Embryonic facial prominence (tissue), 1 donor: ENCODE data around the gene MUS81.

Experiments used
- DNase-seq: peaks from one replicate; pipeline ENCODE4 v3.0.0-alpha.2; 2016; ENCODE audit errors: extremely low spot score

MUS81 gene

DNA sequence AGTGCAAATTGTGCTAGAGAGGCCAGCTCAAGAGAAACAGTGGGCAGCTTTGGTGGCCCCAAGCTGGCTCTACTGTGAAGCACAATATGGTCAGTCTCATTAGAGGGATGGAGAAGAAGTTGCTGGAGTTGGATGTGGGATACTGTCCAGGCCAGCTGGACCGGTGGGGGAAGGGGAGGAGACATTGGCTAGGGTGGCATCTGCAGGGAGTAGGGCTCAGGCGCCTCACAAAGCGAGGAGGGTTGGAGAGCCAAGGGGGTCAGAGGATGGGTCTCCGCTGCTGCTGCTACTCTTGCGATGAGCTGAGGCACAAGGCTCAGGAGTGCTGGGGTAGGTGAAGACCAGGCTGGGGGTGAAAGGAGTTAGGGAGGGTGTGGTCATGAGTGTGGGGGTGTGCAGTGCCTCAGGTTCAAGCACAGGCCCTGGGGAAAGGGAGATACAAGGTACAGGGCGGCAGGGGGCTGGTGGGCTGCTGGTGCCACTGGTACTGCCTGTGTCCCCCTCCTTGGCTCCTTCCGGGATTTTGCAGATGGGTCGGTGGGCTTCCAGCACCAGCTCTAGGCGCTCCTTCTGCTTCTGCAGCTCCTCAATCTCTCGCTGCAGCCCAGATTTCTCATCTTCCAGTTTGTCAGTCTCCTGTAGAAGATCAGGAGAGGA, 32.6 kb downstream of the MUS81 start:
- no peak for DNase-seq

GRCh38 chr11:65894034-65894591, 33.9 kb downstream of the MUS81 start:
- DNase-seq = no peak

DNA sequence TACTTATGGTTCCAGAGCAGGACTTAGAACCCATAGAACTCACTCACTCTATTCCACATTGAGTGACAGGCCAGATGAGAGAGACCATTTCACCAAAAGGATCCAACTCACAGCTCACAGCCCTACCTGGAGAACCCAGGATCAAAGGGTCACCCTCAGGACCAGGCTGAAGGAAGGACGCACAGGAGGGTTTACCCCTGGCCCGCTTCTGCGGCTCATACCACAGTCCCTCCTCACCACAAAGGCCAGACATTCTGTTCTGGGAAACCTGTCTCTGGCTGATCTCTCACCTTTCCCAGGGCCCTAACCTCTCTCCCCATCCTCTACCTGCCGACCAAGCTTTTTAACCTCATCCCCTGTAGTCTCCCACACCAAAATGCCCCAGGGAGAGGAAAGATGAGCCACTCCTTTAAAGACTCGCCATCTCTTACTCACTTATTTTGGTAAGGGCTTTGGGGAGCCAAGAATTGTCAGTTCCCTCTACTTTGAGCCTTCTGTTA, 35.3 kb downstream of the MUS81 start:
- DNase-seq = no peak

- no peak for DNase-seq
Measured at GRCh38 chr11:65896034-65896999, 36.1 kb downstream of the MUS81 start.

DNA sequence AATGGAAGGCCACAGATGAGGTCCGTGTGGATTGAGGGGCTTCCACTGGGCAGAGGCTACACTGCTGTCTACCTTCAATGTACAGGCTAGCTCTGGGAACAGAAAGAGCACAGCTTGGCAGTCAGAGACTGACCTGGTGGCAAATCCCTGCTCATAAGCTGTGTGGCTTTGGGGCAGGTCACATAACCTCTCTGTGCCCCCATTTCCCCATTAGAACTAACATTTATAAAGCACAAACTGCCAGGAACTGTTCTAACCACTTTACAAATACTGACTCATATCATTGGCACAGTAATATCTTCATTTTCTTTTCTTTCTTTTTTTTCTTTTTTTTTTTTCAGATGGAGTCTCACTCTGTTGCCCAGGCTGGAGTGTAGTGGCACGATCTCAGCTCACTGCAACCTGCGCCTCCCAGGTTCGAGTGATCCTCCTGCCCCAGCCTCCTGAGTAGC, 36.8 kb downstream of the MUS81 start:
- DNase-seq = no peak

DNA sequence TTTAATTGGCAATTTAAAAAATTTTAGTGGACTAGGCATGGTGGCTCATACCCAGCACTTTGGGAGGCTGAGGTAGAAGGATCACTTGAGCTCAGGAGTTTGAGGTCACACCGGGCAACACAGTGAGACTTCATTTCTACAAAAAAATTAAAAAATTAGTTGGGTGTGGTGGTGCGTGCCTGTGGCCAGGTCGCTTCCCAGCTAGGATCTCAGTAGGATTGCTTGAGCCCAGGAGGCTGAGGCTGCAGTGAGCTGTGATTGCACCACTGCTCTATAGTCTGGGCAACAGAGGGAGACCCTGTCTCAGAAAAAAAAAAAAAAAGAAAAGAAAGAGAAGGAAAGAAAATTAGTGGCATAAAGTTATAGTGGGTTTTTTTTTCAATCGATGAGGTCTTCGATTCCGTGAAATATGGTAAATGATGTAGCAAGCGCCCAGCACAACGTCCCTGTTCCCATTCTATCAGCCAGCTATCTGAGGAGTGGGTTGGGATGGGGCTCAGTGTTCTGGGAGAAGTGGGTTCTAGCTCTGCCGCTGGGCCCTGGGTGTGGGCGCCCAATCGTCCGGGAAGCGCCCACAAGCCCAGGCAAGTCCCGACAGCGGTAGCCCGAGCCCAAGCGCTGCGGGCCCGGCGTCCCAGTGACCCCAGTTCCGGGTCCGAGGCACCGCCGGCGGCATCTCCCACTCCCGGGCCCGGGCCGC, 38.6 kb downstream of the MUS81 start:
- DNase-seq = no peak

DNA sequence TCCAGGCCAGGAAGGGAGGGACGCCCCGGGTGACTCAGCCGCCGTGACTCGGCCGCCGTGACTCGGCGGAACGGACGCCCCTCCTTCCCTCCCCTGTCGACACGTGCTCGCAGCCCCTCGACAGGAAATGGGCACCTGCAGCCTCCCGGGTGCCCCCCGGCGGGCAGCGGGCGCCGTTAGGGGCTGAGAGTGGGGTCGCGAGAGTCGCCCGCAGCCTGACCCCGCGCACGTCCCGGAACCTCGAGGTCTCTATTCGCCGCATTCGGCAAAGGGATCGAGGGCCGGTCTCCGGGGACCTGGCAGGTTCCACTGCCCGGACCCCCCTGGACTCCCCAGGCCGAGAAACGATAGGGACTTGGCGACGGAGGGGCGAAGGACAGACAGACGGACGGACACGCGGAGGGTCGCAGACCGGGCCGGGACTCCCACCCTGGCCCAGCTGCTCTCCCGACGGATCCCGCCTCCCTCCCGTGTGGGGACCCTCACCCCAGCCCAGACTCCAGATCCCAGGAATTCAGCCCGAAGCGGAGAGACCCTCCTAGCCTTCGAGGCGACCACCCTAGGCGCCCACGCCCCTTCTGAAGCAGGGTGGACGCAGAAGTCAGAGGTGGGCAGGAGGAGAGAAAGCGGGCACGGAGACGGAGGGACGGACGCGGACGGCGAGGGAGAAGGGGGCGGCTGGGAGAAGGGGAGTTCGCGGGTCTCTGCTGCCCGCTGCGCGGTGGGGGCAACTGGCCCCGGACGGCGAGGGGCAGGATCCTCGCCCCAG, 39.3 kb downstream of the MUS81 start:
- no peak for DNase-seq

DNA sequence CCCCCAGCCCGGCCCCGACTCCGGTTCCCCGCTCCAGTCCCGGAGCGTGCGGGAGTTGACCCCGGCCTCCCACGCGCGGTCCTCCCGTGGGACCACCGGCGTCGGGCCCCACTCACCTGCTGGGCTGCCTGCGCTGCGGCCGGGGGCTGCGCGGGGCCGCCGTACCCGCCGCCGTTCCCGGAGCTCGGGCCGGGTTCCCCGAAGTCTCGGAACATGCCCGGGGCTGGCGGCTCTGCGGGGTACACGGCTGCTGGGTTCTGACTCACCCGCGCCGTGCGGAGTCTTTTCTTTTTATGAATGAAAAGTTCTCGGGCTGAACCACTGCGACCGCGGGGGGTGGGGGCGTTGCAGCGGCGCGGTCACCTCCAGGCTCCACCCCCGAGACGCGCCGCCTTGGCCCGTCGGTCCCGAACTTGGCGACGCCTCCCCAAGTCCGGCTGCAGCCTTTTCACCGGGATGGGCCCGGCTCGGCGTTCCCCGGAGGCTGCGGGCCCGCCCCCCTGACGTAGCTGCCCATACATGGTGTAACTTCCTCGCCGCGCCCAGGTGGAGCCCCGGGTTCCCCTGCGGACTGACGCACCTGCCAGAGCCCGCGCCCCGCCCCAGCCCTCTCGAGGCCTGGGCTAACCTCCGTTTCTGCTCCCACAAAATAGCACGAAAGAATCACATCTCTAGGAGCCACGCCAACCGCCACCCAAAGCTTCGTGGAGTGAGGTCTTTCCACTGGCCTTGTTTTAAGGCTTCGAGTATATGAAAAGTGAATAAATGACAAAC, 40.1 kb downstream of the MUS81 start, which contains the start of gene FOSL1:
TSS of gene FOSL1 (minus strand) at position 264 of the 774 bp plus-strand sequence. CDS start at position 215, 49 bp downstream.
- DNase-seq = no peak

GRCh38 chr11:65900899-65901180, 40.6 kb downstream of the MUS81 start:
- DNase-seq = no peak

DNA sequence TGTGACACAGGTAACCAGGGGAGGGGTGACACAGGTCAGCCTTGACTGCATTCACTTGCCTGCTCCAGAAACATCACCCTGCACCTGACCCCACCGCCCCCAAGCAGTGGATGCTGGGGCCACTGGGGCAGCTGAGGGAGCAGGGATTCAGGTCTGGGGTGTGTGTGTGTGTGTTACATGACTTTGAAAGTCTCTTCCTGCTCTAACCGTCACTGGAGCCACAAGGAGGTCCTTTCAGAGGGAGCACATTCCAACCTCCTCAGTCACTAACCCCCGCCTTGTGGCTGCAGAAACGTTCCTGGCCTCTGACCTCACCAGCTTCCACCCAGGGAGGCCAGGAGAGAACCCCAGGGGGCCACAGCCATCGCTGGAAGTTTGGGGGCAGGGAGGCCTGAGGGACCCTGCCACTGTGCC, 42.8 kb downstream of the MUS81 start:
- DNase-seq = no peak

- no peak for DNase-seq
Measured at GRCh38 chr11:65903715-65904114, 43.5 kb downstream of the MUS81 start.

DNA sequence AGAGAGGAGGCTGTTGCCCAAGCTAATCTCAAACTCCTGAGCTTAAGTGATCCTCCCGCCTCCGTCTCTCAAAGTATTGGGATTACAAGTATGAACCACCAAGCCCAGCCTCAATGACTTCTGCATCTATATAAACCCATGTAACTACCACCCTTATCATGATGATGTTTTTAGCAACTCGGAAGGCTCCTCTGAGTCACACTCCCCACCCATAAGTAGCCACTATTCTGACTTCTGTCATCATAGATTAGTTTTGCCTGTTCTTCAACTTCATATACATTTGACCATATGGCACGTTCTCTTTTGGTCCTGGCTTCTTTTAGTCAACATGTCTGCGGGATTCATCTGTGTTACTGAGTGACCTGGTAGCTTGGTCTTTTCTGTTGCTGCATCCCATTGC, 46.4 kb downstream of the MUS81 start:
- DNase-seq = no peak

DNA sequence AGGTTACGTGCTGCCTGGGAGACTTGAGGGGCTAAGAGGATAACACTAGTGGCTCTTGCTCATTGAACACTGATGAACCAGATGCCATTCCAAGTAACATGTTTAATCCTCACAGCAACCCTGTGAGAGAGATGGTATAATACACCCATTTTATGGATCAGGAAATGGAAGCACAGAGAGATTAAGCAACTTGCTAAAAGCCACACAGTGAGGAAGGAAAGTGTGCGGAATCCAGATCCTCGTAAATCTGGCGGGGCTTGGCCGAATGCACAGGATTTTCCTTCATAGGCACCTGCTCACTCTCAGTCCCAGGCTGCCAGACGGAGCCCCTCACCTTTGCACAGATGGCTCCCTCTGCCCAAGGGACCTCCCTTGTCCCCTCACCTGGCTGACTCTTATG, 47.6 kb downstream of the MUS81 start:
- DNase-seq = no peak

DNA sequence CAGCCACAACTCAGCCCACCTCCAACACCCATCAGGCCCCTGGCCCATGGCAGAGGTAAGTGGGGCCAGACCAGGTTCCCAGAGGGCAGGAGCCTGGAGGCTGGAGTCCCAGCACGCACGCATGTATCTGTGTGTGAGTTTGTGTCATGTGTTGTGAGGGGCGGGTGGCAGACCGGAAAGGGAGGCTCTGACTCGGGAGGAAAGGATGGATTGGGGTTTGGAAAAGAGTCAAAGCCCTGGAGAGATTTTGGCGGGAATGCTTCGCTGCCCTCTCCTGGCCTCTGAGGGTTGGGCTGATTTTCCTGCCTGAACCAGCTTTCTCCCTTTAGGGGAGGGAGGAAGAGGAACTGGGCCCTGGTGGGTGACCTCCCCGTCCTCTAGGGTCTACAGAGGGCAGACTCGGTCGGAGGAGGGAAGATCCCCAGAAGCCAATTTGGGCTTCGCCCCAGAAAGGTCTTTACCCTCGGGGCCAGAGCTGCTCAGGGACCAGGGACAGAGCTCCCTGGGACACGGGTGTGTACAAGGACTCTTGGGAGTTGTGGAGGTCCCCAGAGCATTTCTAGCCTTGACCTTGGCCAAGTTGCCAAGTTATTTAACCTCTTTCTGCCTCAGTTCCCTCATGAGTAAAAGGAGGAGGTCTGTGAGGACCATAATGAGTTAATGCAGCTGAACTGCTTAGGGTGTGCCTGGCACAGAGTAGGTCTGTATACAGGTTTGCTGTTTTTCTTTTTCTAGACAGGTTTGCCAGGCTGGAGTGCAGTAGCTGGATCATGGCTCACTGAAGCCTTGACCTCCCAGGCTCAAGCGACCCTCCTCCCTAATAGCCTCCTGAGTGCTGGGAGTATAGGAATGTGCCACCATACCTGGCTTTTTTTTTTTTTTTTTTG, 51.7 kb downstream of the MUS81 start:
- no peak for DNase-seq

DNA sequence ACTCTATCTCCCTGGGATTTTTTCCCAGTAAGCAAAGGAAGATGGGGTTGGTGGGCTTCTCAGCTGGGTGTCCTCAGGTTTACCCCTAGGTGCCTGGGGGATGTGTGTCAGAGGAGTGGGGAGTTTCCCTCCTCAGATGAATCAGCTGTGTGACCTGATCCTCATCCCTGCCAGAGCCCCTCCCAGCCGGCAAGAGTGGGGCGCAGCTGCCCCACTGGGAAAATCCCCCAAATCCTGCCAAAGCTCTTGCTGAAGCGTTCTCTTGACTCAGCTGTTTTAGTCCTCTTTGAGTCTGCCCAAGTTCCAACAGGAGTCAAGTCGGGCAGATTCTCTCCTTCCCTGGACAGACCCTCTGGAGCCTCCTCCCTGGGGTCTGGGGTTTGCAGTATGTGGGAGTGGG, 52.6 kb downstream of the MUS81 start:
- no peak for DNase-seq

DNA sequence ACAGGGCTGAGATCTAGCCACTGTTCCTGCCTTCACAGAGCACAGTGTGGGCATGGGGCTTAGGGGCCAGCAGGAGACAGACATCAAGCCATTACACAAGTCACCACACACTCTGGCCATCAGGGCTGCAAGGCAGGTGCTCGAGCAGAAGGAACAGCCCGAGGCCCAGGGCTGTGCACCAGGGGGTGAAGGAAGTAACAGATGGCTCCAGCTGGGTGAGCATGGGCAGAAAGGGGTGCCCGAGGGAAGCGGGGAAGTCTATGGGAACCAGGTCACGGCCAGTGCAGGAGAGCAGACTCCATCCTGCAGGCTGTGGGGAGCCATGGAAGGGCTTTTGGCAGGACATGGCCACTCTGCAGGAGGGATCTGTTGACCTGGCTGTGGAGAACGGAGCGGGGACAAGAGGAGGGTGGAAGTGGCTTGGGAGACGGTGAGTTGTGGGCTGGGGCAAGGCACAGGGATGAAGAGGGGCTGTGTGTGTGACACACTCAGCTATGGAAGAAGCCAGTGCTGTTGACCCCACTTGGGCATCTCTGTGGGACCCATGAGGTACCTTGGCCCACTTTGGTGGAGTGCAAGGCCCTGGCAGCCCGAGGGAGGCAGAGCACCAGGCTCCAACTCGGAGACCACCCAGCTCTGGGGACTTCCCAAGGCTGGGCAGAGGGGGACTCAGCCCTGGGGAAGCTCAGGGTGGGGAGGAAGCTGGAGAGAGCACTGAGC, 55.0 kb downstream of the MUS81 start:
- no peak for DNase-seq

- no peak for DNase-seq
Measured at GRCh38 chr11:65915821-65916251, 55.6 kb downstream of the MUS81 start.
